ENCODE measurements around the gene FGFR3.

DNA sequence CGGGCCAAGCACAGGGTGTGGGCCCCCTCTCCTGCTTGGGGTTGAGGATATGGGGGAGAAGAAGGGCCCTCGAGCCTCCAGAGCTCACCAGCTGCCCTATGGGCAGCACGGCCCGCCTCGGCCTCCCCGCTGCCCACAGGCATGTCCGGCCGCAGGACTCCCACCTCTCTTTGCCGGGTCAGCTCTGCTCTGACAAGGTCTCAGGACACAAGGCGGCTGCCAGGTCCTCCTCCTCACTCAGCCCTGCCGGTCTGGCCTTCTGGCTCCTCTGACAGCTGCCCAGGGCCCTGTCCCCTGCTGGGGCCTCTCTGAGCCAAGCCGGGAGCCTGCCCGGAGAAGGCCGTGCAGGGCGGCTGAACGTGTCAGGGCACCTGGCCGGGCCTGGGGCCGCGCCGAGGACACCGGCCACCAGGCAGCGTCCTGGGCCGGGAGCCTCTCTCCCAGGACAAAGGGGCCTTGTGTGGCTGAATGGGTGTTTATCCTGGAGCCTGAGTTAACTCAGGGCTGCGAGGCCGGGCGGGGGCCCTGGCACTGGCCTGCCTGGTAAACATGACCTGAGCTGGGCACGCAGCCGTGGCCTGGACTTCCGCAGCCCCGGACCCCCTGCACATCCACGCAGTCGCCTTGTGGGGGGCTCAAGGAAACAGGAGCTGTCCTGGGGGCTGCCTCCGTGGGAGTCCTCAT is 46.0 kb upstream of the FGFR3 start:
- TF ChIP-seq POU2F2 (IDR thresholded peaks at IDR 0.05; ENCODE audit: low read depth, low read length) (no peak), POLR2A (IDR thresholded peaks at IDR 0.05; ENCODE audit: low read depth, low read length) (no peak), TAF1 (IDR thresholded peaks at IDR 0.05; ENCODE audit: low read depth, low read length) (no peak)
